SJCRH30 (cell line): Measurements from ENCODE around the gene ARHGAP18. TPM values are rescaled to one million over a fixed set of nuclear protein-coding genes. Genes with fewer than 3 reads are reported as not detected.

ENCODE experiments used
- DNase-seq, 2 experiments: peaks; one replicate each; pipeline ENCODE4 v3.0.0-alpha.2; 2015 to 2020
- H3K27ac ChIP-seq: fragments of 250-450 bp; sonication (Bioruptor Pico); 2 replicates; pipeline ENCODE4 v1.5.1; 2020; ENCODE audit warnings: mild to moderate bottlenecking, moderate library complexity
- H3K27me3 ChIP-seq: fragments of 250-450 bp; sonication (Bioruptor Pico); 2 replicates; pipeline ENCODE4 v1.5.1; 2020; ENCODE audit warnings: mild to moderate bottlenecking, moderate library complexity
- H3K36me3 ChIP-seq: fragments of 250-450 bp; sonication (Bioruptor Pico); 2 replicates; pipeline ENCODE4 v1.5.1; 2020; ENCODE audit warnings: mild to moderate bottlenecking, moderate library complexity
- H3K4me1 ChIP-seq: fragments of 250-450 bp; sonication (Bioruptor Pico); 2 replicates; pipeline ENCODE4 v1.5.1; 2020; ENCODE audit warnings: mild to moderate bottlenecking, moderate library complexity
- H3K4me3 ChIP-seq: fragments of 250-450 bp; sonication (Bioruptor Pico); 2 replicates; pipeline ENCODE4 v1.5.1; 2020; ENCODE audit warnings: mild to moderate bottlenecking, moderate library complexity
- H3K9me3 ChIP-seq: fragments of 250-450 bp; sonication (Bioruptor Pico); replicated peaks from 2 replicates; pipeline ENCODE4 v1.5.1; 2020; ENCODE audit warnings: mild to moderate bottlenecking, moderate library complexity
- total RNA-seq: library from RNA; depleted of rRNA; stranded (reverse); fragments of >200 nt; shearing (Covaris generic); gene quantifications from 2 replicates; pipeline ENCODE4 v1.2.3, GENCODE V29; 2014

Gene ARHGAP18
- total RNA-seq, 1 experiment from 2014 or later, result 14.6 TPM

- no peak overlapping the region for H3K4me3 ChIP-seq
- no peak overlapping the region for H3K27ac ChIP-seq
- no peak for DNase-seq
- H3K36me3 ChIP-seq, result peaks cover 8% of the 10 kb centered on the region
- H3K9me3 ChIP-seq, result no peaks in the 10 kb centered on the region; the same call in 1 of the 2 replicates
- peaks cover 17% of the 10 kb centered on the region for H3K4me1 ChIP-seq
- H3K27me3 ChIP-seq, result no peaks in the 10 kb centered on the region
Measured at GRCh38 chr6:129642322-129642721, 67.7 kb downstream of the ARHGAP18 start.

DNA sequence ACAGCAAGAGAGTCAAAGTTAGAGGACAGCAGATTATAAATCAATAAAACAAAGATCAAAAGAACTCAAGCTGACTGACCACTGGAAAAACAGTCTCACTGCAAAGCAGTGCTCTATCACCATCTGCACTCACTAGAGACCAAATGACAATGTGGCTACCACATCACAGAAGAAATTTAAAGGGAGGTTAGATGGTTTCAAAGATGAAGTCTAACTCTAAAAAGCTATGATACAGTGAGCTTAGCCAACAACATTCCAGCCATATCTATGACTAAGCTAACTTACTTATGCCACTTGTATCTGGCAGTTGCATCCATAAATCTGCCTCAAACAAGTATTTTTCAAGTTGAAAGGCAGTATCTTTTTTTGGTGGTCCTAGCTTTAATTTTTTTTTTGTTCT, 68.6 kb downstream of the ARHGAP18 start:
- Histone ChIP-seq H3K36me3 (peaks cover 8% of the 10 kb centered on the region), H3K9me3 (no peaks in the 10 kb centered on the region; the same call in 1 of the 2 replicates), H3K27ac (no peak overlapping the region), H3K27me3 (no peaks in the 10 kb centered on the region), H3K4me3 (no peak overlapping the region), H3K4me1 (peaks cover 17% of the 10 kb centered on the region)
- no peak for DNase-seq

GRCh38 chr6:129638686-129639085, 71.3 kb downstream of the ARHGAP18 start:
- Histone ChIP-seq H3K27ac (no peak overlapping the region), H3K27me3 (no peaks in the 10 kb centered on the region), H3K4me1 (peaks cover under 1% of the 10 kb centered on the region; the same call in 1 of the 2 replicates), H3K4me3 (no peak overlapping the region), H3K9me3 (no peaks in the 10 kb centered on the region), H3K36me3 (peaks cover 13% of the 10 kb centered on the region)
- no peak for DNase-seq

DNA sequence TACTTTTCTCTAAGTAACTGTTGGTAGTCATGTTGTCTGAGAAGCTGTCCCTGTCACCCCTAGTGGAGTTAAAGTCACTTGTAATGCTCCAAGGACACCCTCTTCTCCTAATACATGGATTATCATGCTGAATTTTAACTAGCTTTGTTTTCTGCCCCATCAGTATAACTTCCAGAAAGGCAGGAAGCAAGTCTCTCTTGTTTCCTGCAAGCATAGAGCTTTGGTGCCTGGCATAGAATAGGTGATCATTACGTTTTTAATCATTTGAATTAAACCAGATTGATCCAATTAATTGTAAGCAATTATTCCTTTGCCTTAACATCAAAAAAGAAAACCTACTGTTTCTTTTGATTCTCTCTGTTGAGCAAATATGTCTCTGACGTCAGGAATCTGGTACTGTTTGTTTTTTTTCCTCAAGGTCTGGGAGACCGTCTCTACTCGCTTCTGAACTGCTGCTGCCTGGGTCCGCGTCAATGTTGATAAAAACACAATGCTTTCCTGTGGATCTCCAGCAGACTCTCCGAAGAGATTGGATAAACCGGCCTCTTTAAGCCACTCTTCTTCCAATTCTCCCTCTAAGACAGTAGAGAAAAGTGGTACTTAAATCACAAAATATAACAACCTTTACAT, 71.8 kb downstream of the ARHGAP18 start:
- no peaks in the 10 kb centered on the region for H3K9me3 ChIP-seq
- no peak overlapping the region for H3K4me3 ChIP-seq
- H3K27ac ChIP-seq, result no peak overlapping the region
- peaks cover 13% of the 10 kb centered on the region for H3K36me3 ChIP-seq
- no peak for DNase-seq
- H3K4me1 ChIP-seq, result no peaks in the 10 kb centered on the region
- H3K27me3 ChIP-seq, result no peaks in the 10 kb centered on the region

GRCh38 chr6:129637340-129638054, 72.5 kb downstream of the ARHGAP18 start:
- Histone ChIP-seq H3K4me1 (no peaks in the 10 kb centered on the region), H3K4me3 (no peak overlapping the region), H3K27ac (no peak overlapping the region), H3K9me3 (no peaks in the 10 kb centered on the region), H3K36me3 (peaks cover 13% of the 10 kb centered on the region), H3K27me3 (no peaks in the 10 kb centered on the region)
- DNase-seq, result no peak

DNA sequence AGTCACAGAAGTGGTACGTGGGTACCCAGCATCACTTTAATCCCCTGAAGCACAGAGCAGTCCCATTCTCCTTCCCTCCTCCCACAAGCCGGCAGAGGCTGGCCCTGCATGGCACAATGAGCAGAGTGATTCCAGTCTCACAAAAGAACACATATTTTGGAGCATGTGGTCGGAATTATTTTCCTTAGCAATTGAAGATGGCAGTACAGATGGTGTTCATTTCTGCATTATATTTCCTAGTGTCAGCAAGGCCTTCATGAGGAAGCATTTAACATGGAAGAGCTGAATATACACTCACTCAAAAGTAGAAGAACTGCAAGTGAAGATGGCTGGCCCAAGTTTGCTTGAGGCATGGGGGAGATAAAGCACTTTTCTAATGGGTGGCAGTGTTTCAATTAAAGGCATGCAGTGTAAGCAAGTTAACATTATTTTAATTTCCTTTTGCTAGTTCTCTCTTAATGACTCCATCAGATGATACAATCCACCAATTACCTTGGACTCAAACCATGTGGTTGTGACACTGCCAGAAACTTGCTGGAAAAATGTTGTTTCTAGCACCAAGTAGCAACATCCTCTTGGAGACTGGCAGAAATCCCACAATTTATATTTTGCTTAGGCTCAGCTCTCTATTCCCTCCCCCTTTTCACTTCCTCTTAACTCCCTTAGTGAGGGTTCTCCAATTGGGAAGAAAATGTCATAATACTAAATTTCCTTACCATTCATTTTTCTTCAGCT, 74.4 kb downstream of the ARHGAP18 start:
- Histone ChIP-seq H3K27ac (no peak overlapping the region), H3K36me3 (peaks cover 13% of the 10 kb centered on the region), H3K9me3 (no peaks in the 10 kb centered on the region), H3K4me1 (no peaks in the 10 kb centered on the region), H3K4me3 (no peak overlapping the region), H3K27me3 (no peaks in the 10 kb centered on the region)
- DNase-seq, result no peak

GRCh38 chr6:129634411-129635230, 75.4 kb downstream of the ARHGAP18 start:
- Histone ChIP-seq H3K36me3 (peaks cover 8% of the 10 kb centered on the region; the same call in 1 of the 2 replicates), H3K4me1 (no peaks in the 10 kb centered on the region), H3K27ac (no peak overlapping the region), H3K9me3 (no peaks in the 10 kb centered on the region), H3K4me3 (no peak overlapping the region), H3K27me3 (no peaks in the 10 kb centered on the region)
- DNase-seq, result no peak

DNA sequence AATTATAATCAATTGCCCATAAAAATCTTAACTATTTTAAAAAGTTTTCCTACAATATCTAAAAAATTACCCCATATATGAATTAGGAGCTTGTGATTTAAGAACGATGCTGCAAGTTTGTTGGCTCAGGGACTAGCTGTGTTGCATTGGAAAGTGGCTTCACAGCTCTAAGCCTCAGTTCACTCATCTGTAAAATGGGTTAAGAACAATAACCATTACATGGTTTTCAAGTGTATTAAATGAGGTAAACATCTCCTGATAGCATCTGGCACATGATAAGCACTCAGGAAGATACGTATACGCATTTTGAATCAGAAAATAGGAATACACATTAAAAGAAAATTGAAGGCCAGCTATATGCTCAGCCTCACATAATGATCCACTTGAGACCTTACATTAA, 76.4 kb downstream of the ARHGAP18 start:
- no peaks in the 10 kb centered on the region for H3K4me1 ChIP-seq
- H3K27me3 ChIP-seq, result no peaks in the 10 kb centered on the region
- H3K9me3 ChIP-seq, result no peaks in the 10 kb centered on the region
- H3K4me3 ChIP-seq, result no peak overlapping the region
- no peak overlapping the region for H3K27ac ChIP-seq
- H3K36me3 ChIP-seq, result peaks cover 11% of the 10 kb centered on the region; the same call in 1 of the 2 replicates
- no peak for DNase-seq

DNA sequence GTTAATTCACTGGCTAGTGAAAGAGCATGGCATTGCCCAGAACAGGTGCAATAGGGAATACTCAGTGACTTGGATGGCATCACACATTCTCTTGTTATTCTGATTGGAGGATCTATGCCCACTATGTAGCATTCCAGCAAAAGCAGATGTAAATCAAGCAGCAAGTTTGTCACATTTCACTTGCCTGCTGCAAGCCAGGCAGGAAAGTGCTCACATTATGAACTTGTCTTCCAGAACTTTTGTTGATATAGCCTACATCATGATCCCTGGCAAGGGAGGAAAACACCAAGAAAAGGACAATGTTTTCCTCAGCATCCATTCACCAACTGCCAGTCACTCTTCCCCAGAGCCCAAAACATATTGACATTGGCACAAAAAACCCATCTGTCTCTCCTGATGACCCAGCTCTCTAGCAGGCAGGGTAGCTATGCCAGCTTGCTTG, 77.8 kb downstream of the ARHGAP18 start:
- DNase-seq, result no peak
- Histone ChIP-seq H3K9me3 (no peaks in the 10 kb centered on the region), H3K27ac (no peak overlapping the region), H3K4me3 (no peak overlapping the region), H3K4me1 (no peaks in the 10 kb centered on the region), H3K36me3 (peaks cover 12% of the 10 kb centered on the region; the same call in 1 of the 2 replicates), H3K27me3 (no peaks in the 10 kb centered on the region)

DNA sequence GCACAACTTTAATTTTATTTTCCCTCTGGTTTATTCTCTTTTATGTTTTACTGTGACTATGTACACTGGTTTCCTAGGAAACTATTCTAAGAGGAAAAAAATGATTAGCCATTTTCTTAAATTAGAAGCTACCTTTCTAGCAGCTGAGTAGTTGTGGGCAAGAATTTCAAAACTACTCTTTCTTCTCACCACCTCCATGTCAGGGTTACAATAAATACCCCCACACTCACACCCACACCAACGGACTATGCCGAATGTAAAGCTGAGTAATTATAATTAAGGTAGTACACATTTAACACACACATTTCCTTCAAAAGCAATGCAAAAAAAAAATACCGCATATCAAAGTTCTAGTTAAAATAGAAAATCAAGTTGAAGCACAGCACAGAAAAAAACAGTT, 78.9 kb downstream of the ARHGAP18 start:
- Histone ChIP-seq H3K9me3 (no peaks in the 10 kb centered on the region), H3K4me3 (no peak overlapping the region), H3K4me1 (no peaks in the 10 kb centered on the region), H3K27me3 (no peaks in the 10 kb centered on the region), H3K36me3 (peaks cover 11% of the 10 kb centered on the region; the same call in 1 of the 2 replicates), H3K27ac (no peak overlapping the region)
- no peak for DNase-seq

DNA sequence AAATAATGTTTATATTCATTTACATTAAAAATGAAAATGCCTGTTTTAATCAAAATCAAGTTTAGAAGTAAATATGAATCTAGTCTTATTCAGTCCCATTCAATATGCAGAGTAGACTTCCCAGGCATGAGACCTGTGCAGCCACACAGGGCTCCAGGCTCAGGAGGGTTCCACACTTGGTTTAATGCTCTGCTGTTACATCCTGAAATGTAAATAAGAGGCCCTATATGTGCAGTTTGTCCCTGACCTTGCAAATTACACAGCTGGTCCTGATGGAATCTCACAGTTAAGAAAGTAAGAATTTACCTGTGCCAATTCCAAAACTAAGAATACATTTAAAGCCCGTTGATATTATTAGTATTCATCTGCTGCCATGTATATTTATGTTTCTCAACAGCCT, 79.4 kb downstream of the ARHGAP18 start:
- no peaks in the 10 kb centered on the region for H3K27me3 ChIP-seq
- peaks cover 8% of the 10 kb centered on the region; the same call in 1 of the 2 replicates for H3K36me3 ChIP-seq
- H3K4me3 ChIP-seq, result no peak overlapping the region
- H3K9me3 ChIP-seq, result no peaks in the 10 kb centered on the region
- H3K27ac ChIP-seq, result no peak overlapping the region
- DNase-seq, result no peak
- no peaks in the 10 kb centered on the region for H3K4me1 ChIP-seq

DNA sequence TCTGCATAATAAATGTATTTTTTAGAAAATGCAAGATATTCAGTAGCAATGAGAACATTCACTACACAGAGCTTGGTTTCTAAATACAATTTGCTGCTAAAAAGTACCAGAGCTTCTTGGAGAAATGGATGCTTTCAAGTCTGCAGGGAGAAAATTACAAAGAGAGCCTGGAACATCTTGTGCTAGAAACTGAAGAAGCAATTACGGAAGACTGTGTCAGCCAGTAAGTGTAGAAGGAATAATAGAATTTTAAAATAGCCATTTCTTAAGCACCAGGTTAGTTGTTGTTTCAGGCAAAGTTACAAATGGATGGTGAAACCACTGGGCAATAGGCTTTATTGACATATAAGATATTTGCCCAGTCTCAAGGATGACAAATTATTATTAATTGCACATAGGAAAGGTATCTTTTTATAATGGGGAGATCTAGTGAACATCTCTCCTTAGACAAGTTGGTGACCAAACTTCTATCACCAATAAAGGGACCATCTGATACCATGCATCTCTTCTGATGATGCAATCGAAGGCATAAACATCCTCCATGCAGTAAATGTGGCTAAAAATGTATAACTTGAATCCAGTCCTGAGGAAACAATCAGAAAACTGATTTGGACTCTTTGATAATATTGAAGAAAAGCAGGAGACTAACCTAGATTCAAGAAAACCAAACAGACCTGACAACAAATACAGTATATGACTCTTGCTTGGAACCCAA, 81.7 kb downstream of the ARHGAP18 start:
- Histone ChIP-seq H3K36me3 (peaks cover 6% of the 10 kb centered on the region; the same call in 1 of the 2 replicates), H3K27ac (no peak overlapping the region), H3K4me1 (no peaks in the 10 kb centered on the region), H3K27me3 (no peaks in the 10 kb centered on the region), H3K9me3 (no peaks in the 10 kb centered on the region), H3K4me3 (no peak overlapping the region)
- no peak for DNase-seq

DNA sequence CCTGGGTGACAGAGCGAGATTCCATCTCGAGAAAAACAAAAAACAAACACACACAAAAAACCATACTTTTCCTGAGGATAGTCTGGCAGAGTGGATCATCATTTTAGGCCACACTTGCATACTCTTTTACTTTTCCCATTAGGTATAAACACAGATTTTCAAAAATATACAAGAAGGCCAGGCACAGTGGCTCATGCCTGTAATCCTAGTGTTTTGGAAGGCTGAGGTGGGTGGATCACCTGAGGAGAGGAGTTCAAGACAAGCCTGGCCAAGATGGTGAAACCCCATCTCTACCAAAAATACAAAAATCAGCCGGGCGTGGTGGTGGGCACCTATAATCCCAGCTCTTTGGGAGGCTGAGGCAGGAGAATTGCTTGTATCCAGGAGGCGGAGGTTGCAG, 85.5 kb downstream of the ARHGAP18 start:
- Histone ChIP-seq H3K27me3 (no peaks in the 10 kb centered on the region), H3K36me3 (peaks cover 8% of the 10 kb centered on the region; the same call in 1 of the 2 replicates), H3K27ac (no peak overlapping the region), H3K4me3 (no peak overlapping the region), H3K4me1 (no peaks in the 10 kb centered on the region; the same call in 1 of the 2 replicates), H3K9me3 (no peaks in the 10 kb centered on the region)
- no peak for DNase-seq
